GM18507 (cell line): ENCODE results near the gene DLL1.
"Not testable (repeated sequence)": the region's sequence is repeated elsewhere in the genome, so short reads cannot be mapped to it uniquely, and the experiment has no call there.

Experiments
- DNase-seq: peaks from one replicate; pipeline ENCODE4 v3.0.0; 2011; ENCODE audit warnings: low read depth; ENCODE audit not compliant: insufficient read length; ENCODE audit errors: extremely low spot score
- FAIRE-seq: peaks from 2 replicates; lab custom pipeline; 2011; peaks lifted over from hg19 to GRCh38; lab: Jason Lieb, UNC

Gene DLL1

GRCh38 chr6:170290296-170291128 lies at the start of gene DLL1:
DLL1 (minus strand) TSS chr6:170291078; CDS start chr6:170290139, 939 bp downstream.
- no peak for DNase-seq

GRCh38 chr6:170335199-170335598 lies 44.3 kb upstream of the DLL1 start:
- not testable (repeated sequence) for FAIRE-seq, DNase-seq

More at GRCh38 chr6:170290296-170291128, at the start of gene DLL1:
- FAIRE-seq: peak; percentile 45

GRCh38 chr6:170329321-170329720 lies 38.4 kb upstream of the DLL1 start:
- DNase-seq (no peak), FAIRE-seq (no peak)

- DNase-seq: no peak
- no peak for FAIRE-seq
These were observed 26.8 kb upstream of the DLL1 start for GRCh38 chr6:170317718-170318117.

GRCh38 chr6:170317076-170317475 lies 26.2 kb upstream of the DLL1 start:
- FAIRE-seq (no peak), DNase-seq (no peak)

- FAIRE-seq: no peak
These were observed 25.2 kb upstream of the DLL1 start for GRCh38 chr6:170316071-170316470.

GRCh38 chr6:170314983-170315382 lies 24.1 kb upstream of the DLL1 start:
- FAIRE-seq (no peak), DNase-seq (no peak)

More at GRCh38 chr6:170316071-170316470, 25.2 kb upstream of the DLL1 start:
- DNase-seq: no peak

GRCh38 chr6:170313716-170314295 lies 22.9 kb upstream of the DLL1 start:
- DNase-seq (no peak), FAIRE-seq (no peak)

- FAIRE-seq (no peak), DNase-seq (no peak)
These were observed 22.0 kb upstream of the DLL1 start for GRCh38 chr6:170312876-170313275.

GRCh38 chr6:170311696-170312095 lies 20.8 kb upstream of the DLL1 start:
- FAIRE-seq (no peak), DNase-seq (no peak)

- DNase-seq (no peak), FAIRE-seq (no peak)
These were observed 17.9 kb upstream of the DLL1 start for GRCh38 chr6:170308761-170309160.

GRCh38 chr6:170307080-170307545 lies 16.2 kb upstream of the DLL1 start:
- FAIRE-seq: peak; percentile 62

GRCh38 chr6:170306324-170307079 lies 15.6 kb upstream of the DLL1 start, which contains the start of gene FAM120B:
FAM120B (plus strand) TSS chr6:170306758; CDS start chr6:170317391, 10,633 bp downstream.
- peak; percentile 98 for DNase-seq
- peak; percentile 95 for FAIRE-seq

More at GRCh38 chr6:170307080-170307545, 16.2 kb upstream of the DLL1 start:
- DNase-seq: no peak

GRCh38 chr6:170305805-170306323 lies 15.0 kb upstream of the DLL1 start:
- DNase-seq: no peak
- FAIRE-seq: no peak

GRCh38 chr6:170301184-170301583 lies 10.3 kb upstream of the DLL1 start:
- FAIRE-seq: no peak

GRCh38 chr6:170298688-170299087 lies 7.8 kb upstream of the DLL1 start:
- DNase-seq: no peak
- FAIRE-seq: no peak

More at GRCh38 chr6:170301184-170301583, 10.3 kb upstream of the DLL1 start:
- no peak for DNase-seq

- DNase-seq: no peak
- no peak for FAIRE-seq
These were observed 6.9 kb upstream of the DLL1 start for GRCh38 chr6:170297576-170298330.

- DNase-seq: no peak
- no peak for FAIRE-seq
These were observed 6.1 kb upstream of the DLL1 start for GRCh38 chr6:170296746-170297575.
